ENCODE data around the gene SELPLG. TPM values are rescaled to one million over a fixed set of nuclear protein-coding genes. Genes with fewer than 3 reads are reported as not detected.
A peak's percentile ranks its signal among the peaks of the same experiment; 100 is the strongest.

The SELPLG gene
- total RNA-seq, 1 donor from 2014 or later, result not detected

DNA sequence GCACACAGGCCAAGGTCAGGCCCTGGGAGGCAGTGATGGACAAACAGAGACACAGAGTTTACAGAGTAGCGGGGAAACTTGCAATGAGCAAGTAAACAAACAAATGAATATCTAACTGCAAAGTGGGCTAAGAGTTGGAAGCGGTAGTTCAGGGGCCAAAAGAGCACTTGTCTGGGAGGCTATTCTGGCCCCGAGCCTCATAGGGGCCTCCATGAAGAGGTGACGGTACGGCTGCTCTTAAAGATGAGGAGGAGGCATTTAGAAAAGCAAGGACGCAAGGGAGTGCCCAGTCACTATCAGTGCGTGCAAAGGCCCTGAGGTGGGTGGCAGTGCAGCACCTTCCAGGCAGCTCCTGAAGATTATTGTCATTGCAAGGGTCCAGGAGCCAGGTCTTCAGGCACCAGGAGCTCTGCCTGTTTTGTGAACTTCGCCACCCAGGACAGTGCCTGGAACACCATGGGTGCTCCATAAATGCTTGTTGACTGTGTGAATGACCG lies 31.4 kb downstream of the SELPLG start:
- Mint-ChIP-seq H3K4me1 (peaks cover 9% of the 10 kb centered on the region), H3K27ac (no peak overlapping the region), H3K4me3 (no peak overlapping the region), H3K27me3 (ENCODE audit: low read depth) (no peaks in the 10 kb centered on the region), H3K9me3 (no peaks in the 10 kb centered on the region), H3K36me3 (no peaks in the 10 kb centered on the region)
- TF ChIP-seq, protein P1, sequence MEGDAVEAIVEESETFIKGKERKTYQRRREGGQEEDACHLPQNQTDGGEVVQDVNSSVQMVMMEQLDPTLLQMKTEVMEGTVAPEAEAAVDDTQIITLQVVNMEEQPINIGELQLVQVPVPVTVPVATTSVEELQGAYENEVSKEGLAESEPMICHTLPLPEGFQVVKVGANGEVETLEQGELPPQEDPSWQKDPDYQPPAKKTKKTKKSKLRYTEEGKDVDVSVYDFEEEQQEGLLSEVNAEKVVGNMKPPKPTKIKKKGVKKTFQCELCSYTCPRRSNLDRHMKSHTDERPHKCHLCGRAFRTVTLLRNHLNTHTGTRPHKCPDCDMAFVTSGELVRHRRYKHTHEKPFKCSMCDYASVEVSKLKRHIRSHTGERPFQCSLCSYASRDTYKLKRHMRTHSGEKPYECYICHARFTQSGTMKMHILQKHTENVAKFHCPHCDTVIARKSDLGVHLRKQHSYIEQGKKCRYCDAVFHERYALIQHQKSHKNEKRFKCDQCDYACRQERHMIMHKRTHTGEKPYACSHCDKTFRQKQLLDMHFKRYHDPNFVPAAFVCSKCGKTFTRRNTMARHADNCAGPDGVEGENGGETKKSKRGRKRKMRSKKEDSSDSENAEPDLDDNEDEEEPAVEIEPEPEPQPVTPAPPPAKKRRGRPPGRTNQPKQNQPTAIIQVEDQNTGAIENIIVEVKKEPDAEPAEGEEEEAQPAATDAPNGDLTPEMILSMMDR (IDR thresholded peaks at IDR 0.05; ENCODE audit: unreplicated experiment), result no peak
- DNase-seq (ENCODE audit: low spot score in 2 of 2, unreplicated experiment in 2 of 2), result no peak

DNA sequence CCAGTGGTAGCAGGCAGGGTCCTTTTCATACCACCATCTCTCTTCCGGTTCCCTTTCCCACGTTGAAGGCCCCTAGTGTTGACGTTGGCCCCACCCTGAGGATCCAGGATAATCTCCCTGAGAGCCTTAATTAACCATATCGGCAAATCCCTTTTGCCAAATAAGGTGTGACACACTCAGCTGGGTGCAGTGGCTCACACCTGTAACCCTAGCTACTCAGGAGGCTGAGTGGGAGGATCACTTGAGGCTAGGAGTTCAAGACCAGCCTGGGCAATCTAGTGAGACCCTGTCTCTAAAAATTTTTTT lies 33.0 kb downstream of the SELPLG start:
- no peak overlapping the region for H3K27ac Mint-ChIP-seq
- no peaks in the 10 kb centered on the region for H3K36me3 Mint-ChIP-seq
- H3K9me3 Mint-ChIP-seq, result no peaks in the 10 kb centered on the region
- peaks cover 9% of the 10 kb centered on the region for H3K4me1 Mint-ChIP-seq
- TF ChIP-seq, protein P1 (IDR thresholded peaks at IDR 0.05; ENCODE audit: unreplicated experiment), result no peak
- no peak for DNase-seq (ENCODE audit: low spot score in 2 of 2, unreplicated experiment in 2 of 2)
- no peaks in the 10 kb centered on the region for H3K27me3 Mint-ChIP-seq (ENCODE audit: low read depth)
- no peak overlapping the region for H3K4me3 Mint-ChIP-seq

DNA sequence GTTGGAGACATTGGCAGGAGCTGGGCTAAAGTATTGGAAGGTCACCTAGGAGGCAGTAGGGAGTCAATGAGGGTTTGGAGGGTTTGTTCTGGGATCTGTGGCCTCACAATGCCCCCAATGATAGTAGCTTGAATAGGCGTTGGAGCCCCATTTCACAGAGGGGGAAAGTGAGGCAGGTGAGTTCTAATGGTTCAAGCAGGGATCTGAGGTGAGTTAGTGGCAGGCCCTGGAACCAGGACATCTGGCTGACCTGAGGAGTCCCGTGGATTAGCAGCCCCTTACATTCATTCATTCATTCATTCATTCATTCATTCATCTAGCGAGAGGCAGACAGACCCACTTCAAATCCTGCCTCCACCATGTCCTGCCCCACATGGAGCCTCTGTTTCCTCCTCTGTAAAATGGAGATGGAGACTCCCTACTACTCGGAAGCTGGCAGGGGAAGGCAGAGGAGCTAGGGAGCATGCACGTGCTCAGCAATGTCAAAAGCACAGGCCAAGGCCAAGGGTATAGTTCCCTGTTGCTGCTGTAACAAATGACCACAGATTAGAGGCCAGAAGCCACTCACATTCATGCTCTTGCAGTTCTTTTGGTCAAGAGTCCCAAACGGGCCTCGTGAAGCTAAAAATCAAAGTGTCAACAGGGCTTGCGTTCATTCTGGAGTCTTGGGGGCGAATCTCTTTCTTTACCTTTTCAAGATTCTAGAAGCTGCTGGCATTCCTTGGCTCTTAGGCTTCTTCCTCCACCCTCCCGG lies 33.6 kb downstream of the SELPLG start:
- no peak overlapping the region for H3K4me3 Mint-ChIP-seq
- H3K36me3 Mint-ChIP-seq, result no peaks in the 10 kb centered on the region
- peaks cover 9% of the 10 kb centered on the region for H3K4me1 Mint-ChIP-seq
- no peak for DNase-seq (ENCODE audit: low spot score in 2 of 2, unreplicated experiment in 2 of 2)
- no peaks in the 10 kb centered on the region for H3K9me3 Mint-ChIP-seq
- TF ChIP-seq, protein P1 (IDR thresholded peaks at IDR 0.05; ENCODE audit: unreplicated experiment), result no peak
- no peaks in the 10 kb centered on the region for H3K27me3 Mint-ChIP-seq (ENCODE audit: low read depth)
- H3K27ac Mint-ChIP-seq, result no peak overlapping the region

DNA sequence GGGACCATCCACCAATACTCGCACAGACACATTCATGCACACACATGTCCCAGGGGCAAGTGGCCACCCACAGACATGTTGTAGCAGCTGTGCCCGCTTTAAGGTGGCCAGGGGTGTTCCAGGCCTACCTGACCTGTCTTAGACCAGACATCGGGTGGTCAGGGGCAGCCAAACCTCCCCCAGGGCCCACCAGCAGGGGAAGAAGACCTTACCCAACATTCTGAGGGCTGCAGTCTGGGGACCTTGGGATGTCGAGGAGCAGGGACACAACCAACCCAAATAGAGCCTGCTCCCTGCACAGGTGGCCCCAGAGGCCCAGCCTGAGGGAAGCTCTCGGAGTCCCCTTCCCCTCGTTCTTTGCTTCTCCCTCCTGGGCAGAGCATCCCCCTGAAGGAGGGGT lies 34.2 kb downstream of the SELPLG start:
- peaks cover 9% of the 10 kb centered on the region for H3K4me1 Mint-ChIP-seq
- no peaks in the 10 kb centered on the region for H3K27me3 Mint-ChIP-seq (ENCODE audit: low read depth)
- H3K36me3 Mint-ChIP-seq, result no peaks in the 10 kb centered on the region
- no peak overlapping the region for H3K4me3 Mint-ChIP-seq
- TF ChIP-seq, protein P1 (IDR thresholded peaks at IDR 0.05; ENCODE audit: unreplicated experiment), result no peak
- no peak for DNase-seq (ENCODE audit: low spot score in 2 of 2, unreplicated experiment in 2 of 2)
- H3K9me3 Mint-ChIP-seq, result no peaks in the 10 kb centered on the region
- H3K27ac Mint-ChIP-seq, result no peak overlapping the region

DNA sequence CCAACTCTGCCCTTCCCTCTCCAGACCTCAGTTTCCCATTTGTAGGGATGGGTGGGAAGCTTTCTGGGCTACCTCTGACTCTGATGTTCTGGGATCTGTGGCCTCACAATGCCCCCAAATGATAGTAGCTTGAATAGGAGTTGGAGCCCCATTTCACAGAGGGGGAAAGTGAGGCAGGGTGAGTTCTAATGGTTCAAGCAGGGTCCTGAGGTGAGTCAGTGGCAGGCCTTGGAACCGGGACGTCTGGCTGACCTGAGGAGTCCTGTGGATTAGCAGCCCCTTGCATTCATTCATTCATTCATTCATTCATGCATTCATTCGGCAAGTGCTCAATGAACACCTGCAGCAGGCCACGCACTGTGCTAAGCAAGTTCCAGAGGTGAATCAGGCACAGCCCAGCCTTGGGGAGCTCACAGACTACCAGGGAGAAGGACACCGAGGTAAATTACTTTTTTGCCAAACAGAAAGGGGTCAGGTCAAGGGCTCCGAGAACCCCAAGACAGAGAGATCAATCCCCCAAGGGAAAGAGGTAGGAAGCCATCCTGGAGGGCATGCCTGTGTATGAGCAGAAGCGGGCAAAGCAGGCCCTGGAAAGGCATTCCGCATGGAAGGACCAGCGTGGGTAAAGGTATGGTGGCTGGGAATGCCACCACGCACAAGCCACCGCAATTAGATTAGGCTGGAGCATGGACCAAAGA lies 35.0 kb downstream of the SELPLG start:
- H3K27me3 Mint-ChIP-seq (ENCODE audit: low read depth), result no peaks in the 10 kb centered on the region
- H3K4me1 Mint-ChIP-seq, result peaks cover 6% of the 10 kb centered on the region
- no peak overlapping the region for H3K4me3 Mint-ChIP-seq
- H3K36me3 Mint-ChIP-seq, result no peaks in the 10 kb centered on the region
- no peaks in the 10 kb centered on the region for H3K9me3 Mint-ChIP-seq
- TF ChIP-seq, protein P1 (IDR thresholded peaks at IDR 0.05; ENCODE audit: unreplicated experiment), result no peak
- DNase-seq (ENCODE audit: low spot score in 2 of 2, unreplicated experiment in 2 of 2), result no peak
- peak overlapping the region; percentile 13 for H3K27ac Mint-ChIP-seq

Data from mesothelial cell of epicardium (in vitro differentiated cells).